Peyer's patch (tissue), 4 donors: Measurements from ENCODE around the gene LAMA5. TPM values are rescaled to one million over a fixed set of nuclear protein-coding genes. Genes with fewer than 3 reads are reported as not detected.

ENCODE experiments used
- DNase-seq, 3 donors: peaks; one replicate each; pipeline ENCODE4 v3.0.0-alpha.2; 2017 to 2019
- H3K27ac ChIP-seq, 4 donors: fragments of 200-600 bp; sonication (generic); one replicate each; pipeline ENCODE4 v1.5.1; 2016 to 2019
- H3K27me3 ChIP-seq, 2 donors: fragments of 200-600 bp; sonication (generic); one replicate each; pipeline ENCODE4 v1.5.1; 2019
- H3K36me3 ChIP-seq, 3 donors: fragments of 200-600 bp; sonication (generic); one replicate each; pipeline ENCODE4 v1.5.1; 2016 to 2019
- H3K4me1 ChIP-seq, 4 donors: fragments of 200-600 bp; sonication (generic); one replicate each; pipeline ENCODE4 v1.5.1; 2016 to 2019
- H3K4me3 ChIP-seq, 4 donors: fragments of 200-600 bp; sonication (generic); 1 replicate in 3 of 4; 2 replicates in 1 of 4; pipeline ENCODE4 v1.5.1; 2016 to 2019; ENCODE audit warnings: mild to moderate bottlenecking in 1 of 4
- H3K9me3 ChIP-seq, 4 donors: fragments of 200-600 bp; sonication (generic); one replicate each; pipeline ENCODE4 v1.5.1; 2016 to 2019; ENCODE audit warnings: mild to moderate bottlenecking in 1 of 4
- POLR2A ChIP-seq, 2 donors: fragments of 450-650 bp; IDR thresholded peaks; one replicate each; pipeline ENCODE4 v1.5.1; 2017; ENCODE audit warnings: antibody characterized with exemption in 2 of 2, mild to moderate bottlenecking in 2 of 2, moderate library complexity in 2 of 2
- total RNA-seq, 4 donors: library from RNA; depleted of rRNA; stranded (reverse); fragments of >200 nt; gene quantifications; one replicate each; pipeline ENCODE4 v1.1.0, GENCODE V29; 2016
- TF ChIP-seq, protein P1 (sequence below), 6 experiments: fragments of 450-650 bp in 4 of 6; fragments of 200-600 bp in 2 of 6; sonication (generic) in 1 of 6; IDR thresholded peaks; one replicate each; pipeline ENCODE4 v1.5.1; 2017 to 2019; ENCODE audit warnings: antibody characterized with exemption in 6 of 6, mild to moderate bottlenecking in 3 of 6, moderate library complexity in 1 of 6

The LAMA5 gene
- total RNA-seq, 4 donors from 2014 or later: 31.2 to 328 (median 87.3) TPM

DNA sequence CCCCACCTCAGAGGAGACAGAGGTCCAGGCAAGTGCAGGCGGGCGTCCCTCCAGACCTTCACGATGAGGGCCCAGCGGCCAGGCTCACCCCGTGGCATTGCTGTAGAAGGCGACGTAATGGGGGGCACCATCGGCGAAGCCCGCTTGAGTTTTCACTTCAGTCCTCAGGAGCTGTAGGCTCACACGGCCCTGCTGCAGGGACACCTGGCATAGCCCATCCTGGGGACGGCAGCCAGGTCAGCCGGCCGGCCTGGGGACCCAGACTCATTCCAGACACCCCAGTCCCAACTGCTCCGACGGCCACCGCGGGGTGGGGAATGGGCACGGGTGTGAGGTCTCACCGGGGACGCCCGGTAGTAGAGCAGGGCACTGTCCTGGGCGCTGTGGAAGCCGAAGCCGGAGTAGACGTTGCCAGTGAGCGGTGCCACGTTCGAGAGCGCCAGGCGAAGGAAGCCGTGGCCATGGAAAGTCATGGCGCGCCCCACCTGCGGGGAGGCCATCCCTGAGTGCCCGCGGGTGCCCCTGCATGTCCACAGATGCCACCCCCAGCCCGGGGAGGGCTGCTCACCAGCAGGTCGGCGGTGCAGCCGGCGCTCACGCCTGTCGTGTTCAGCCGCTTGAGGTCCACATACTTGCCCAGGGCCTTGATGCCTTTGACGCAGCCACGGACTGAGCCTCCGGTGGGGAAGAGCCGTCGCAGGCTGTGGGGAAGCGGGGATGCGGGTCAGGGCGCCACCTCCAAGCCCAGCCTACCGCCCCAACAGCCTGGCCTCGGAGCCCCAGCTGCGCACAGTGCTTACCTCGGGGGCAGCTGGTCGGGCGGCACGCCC lies 55.1 kb downstream of the LAMA5 start:
- no peak for TF ChIP-seq POLR2A (IDR thresholded peaks at IDR 0.05)
- TF ChIP-seq, protein P1, sequence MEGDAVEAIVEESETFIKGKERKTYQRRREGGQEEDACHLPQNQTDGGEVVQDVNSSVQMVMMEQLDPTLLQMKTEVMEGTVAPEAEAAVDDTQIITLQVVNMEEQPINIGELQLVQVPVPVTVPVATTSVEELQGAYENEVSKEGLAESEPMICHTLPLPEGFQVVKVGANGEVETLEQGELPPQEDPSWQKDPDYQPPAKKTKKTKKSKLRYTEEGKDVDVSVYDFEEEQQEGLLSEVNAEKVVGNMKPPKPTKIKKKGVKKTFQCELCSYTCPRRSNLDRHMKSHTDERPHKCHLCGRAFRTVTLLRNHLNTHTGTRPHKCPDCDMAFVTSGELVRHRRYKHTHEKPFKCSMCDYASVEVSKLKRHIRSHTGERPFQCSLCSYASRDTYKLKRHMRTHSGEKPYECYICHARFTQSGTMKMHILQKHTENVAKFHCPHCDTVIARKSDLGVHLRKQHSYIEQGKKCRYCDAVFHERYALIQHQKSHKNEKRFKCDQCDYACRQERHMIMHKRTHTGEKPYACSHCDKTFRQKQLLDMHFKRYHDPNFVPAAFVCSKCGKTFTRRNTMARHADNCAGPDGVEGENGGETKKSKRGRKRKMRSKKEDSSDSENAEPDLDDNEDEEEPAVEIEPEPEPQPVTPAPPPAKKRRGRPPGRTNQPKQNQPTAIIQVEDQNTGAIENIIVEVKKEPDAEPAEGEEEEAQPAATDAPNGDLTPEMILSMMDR (IDR thresholded peaks at IDR 0.05): no peak
- Histone ChIP-seq H3K9me3 (no peaks in the 10 kb centered on the region), H3K4me3 (no peak overlapping the region), H3K27me3 (no peaks in the 10 kb centered on the region), H3K27ac (no peak overlapping the region), H3K4me1 (no peaks in the 10 kb centered on the region), H3K36me3 (peaks cover 0 to 74% (median 0%) of the 10 kb centered on the region in 3 donors)
- no peak for DNase-seq

DNA sequence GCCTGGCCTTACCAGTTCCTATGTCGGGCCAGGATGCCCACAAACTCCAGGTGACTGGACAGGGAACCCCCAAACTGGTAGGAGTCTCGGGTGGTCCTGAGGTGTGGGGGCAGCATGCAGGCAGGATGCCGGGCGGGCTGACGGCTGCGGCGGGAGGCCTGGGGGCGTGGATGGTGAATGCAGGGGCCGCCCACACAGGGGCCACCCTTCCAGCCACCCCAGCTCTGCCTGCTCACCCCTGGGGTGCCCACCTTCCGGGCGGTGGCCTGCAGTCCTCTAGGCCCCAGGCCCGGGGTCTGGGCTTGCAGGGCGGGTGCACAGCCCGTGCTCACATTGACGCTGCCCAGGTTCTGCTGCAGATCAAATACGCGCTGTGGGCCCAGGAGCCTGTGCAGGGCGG lies 56.0 kb downstream of the LAMA5 start:
- no peaks in the 10 kb centered on the region for H3K9me3 ChIP-seq
- H3K27me3 ChIP-seq: no peaks in the 10 kb centered on the region
- H3K4me3 ChIP-seq: no peak overlapping the region
- no peaks in the 10 kb centered on the region for H3K4me1 ChIP-seq
- TF ChIP-seq POLR2A (IDR thresholded peaks at IDR 0.05): no peak
- TF ChIP-seq, protein P1 (IDR thresholded peaks at IDR 0.05): no peak
- no peak for DNase-seq
- peaks cover 0 to 74% (median 0%) of the 10 kb centered on the region in 3 donors for H3K36me3 ChIP-seq
- H3K27ac ChIP-seq: no peak overlapping the region

DNA sequence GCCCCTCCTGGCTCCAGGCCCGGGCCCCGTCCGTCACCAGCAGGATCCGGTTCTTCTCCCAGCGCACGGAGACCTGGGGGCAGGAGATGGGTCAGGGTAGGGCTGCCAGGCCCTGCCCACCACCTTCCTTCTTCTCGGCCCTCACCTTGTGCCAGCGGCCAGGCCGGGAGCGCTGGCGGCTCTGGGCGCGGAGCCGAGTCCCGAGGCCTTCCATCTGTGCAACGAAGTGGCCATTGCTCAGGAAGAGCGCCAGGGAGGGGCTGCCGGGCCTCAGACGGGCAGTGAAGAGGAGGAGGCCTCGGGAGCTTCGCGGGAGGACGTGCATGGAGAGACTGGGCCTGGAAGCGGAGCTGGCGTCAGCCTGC lies 56.4 kb downstream of the LAMA5 start:
- H3K36me3 ChIP-seq: peaks cover 0 to 75% (median 0%) of the 10 kb centered on the region in 3 donors

DNA sequence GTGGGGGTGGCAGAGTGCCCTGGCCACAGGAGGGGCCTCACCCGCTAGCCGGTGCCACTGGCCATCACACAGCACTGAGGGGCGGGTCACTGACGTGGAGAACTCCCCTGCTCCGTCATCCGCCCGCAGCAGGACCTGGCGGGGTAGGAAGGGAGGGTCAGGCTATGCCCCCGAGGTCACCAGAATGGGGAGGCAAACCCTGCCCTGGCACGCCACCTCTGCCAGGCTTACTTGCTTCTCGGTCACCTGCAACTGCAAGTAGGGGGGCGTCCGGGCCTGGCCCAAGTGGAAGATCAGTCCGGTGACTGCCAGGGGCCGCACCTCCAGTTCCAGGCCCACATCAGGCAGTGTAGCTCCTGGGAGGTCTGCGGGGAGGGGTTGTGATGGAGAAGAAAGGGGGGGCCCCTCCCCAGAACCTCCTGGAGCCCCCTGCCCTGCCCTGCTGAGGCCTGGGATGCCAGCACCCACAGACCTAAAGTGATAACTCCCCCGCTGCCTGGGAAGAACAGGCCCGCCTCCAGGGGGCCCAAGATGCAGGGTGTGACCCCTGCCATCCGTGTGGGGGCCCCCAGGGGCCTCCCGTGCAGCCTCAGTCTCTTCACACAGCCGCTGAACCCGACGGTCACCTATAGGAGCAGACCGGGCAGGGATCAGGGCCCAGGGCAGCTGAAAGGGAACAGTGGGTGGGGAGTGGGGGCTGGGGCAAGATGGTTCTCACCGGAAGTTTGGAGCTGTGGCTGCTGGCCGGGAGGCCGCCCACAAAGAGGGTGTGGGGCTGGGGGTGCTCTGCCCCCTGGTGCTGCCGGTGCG lies 57.0 kb downstream of the LAMA5 start:
- no peak overlapping the region for H3K4me3 ChIP-seq
- TF ChIP-seq POLR2A (IDR thresholded peaks at IDR 0.05): no peak
- TF ChIP-seq, protein P1 (IDR thresholded peaks at IDR 0.05): no peak
- H3K27me3 ChIP-seq: no peaks in the 10 kb centered on the region
- peaks cover 0 to 9% (median under 1%) of the 10 kb centered on the region in 4 donors for H3K4me1 ChIP-seq
- H3K9me3 ChIP-seq: no peaks in the 10 kb centered on the region
- peaks cover 0 to 76% (median 0%) of the 10 kb centered on the region in 3 donors for H3K36me3 ChIP-seq
- no peak for DNase-seq
- no peak overlapping the region for H3K27ac ChIP-seq

More for the DNA sequence above, 56.4 kb downstream of the LAMA5 start:
- H3K27ac ChIP-seq: no peak overlapping the region
- H3K27me3 ChIP-seq: no peaks in the 10 kb centered on the region
- no peak for TF ChIP-seq POLR2A (IDR thresholded peaks at IDR 0.05)
- TF ChIP-seq, protein P1 (IDR thresholded peaks at IDR 0.05): no peak
- peaks cover 0 to 3% (median 0%) of the 10 kb centered on the region in 4 donors for H3K4me1 ChIP-seq
- no peak for DNase-seq
- H3K9me3 ChIP-seq: no peaks in the 10 kb centered on the region
- H3K4me3 ChIP-seq: no peak overlapping the region

DNA sequence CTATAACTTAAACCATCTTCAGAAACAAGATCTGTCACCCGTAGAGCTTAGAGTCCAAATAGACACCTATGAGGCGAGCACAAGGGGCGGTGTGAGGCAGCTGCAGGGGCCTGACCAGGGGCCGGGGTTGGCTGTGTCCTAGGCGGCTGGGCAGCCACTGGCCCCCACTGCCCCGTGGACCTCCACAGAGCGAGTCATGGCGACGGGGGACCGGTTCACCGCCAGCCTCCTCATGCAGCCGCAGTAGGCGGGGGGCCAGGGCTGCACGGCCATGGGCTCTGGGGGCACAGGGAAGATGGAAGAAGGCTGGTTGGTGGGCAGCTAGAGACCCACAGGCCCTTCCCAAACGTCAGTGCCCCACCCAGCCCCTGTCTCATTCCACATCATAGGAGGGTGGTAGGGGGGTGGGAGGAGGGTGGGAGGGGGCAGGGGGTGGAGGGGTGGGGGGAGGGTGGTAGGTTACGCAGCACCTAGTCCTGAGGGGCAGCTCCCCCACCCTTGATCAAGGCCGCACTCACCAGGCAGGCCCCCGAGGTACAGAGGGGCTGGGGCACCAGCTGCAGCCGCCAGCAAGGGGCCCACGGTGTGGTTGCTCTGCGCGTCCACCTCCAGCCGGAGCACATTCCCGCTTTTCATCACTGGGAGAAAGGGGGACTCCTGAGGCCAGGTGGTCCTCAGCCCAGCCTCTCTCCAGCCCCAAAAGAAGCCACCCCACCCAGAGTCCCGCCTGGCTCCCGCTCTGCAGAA lies 57.7 kb downstream of the LAMA5 start:
- H3K4me3 ChIP-seq: no peak overlapping the region
- no peak for TF ChIP-seq POLR2A (IDR thresholded peaks at IDR 0.05)
- TF ChIP-seq, protein P1 (IDR thresholded peaks at IDR 0.05): no peak
- H3K36me3 ChIP-seq: peaks cover 0 to 76% (median 0%) of the 10 kb centered on the region in 3 donors
- no peak for DNase-seq
- H3K4me1 ChIP-seq: peaks cover 3 to 17% (median 8%) of the 10 kb centered on the region in 4 donors
- H3K27ac ChIP-seq: no peak overlapping the region
- no peaks in the 10 kb centered on the region for H3K27me3 ChIP-seq
- H3K9me3 ChIP-seq: no peaks in the 10 kb centered on the region
